Measurements from ENCODE around the gene RNF222.

- TF ChIP-seq POLR2AphosphoS5 (IDR thresholded peaks at IDR 0.05) = no peak
- TF ChIP-seq CTCF (IDR thresholded peaks at IDR 0.05) = no peak
- TF ChIP-seq POLR2A (IDR thresholded peaks at IDR 0.05) = no peak
- TF ChIP-seq EP300 (IDR thresholded peaks at IDR 0.05) = no peak
Measured at GRCh38 chr17:8384801-8385378, 12.7 kb downstream of the RNF222 start.
